PC-3 (cell line): ENCODE data around the gene DCAF4. TPM values are rescaled to one million over a fixed set of nuclear protein-coding genes. Genes with fewer than 3 reads are reported as not detected.
A peak's percentile ranks its signal among the peaks of the same experiment; 100 is the strongest.

Experiments
- ATAC-seq: fragments of 200-7000 bp; cut with Tn5 transposase; 2 replicates; pipeline ENCODE4 v1.9.1; 2020; ENCODE audit warnings: mild to moderate bottlenecking, moderate library complexity
- BruUV-seq: library from RNA; stranded (reverse); fragments of 400-500 nt; replicated peaks from 2 replicates; lab custom pipeline; 2021; lab: Mats Ljungman, UMichigan
- CTCF ChIA-PET: fragments of 300-600 bp; sonication (Branson Sonifier 250); formaldehyde crosslinking; loops from one replicate; lab custom pipeline; 2022; ENCODE audit warnings: antibody characterized with exemption; lab: Charles Lee
- POLR2A ChIA-PET: fragments of 300-600 bp; sonication (Branson Sonifier 250); formaldehyde crosslinking; loops from one replicate; lab custom pipeline; 2022; ENCODE audit warnings: antibody characterized with exemption; ENCODE audit not compliant: unreplicated experiment; lab: Charles Lee
- DNase-seq: peaks from one replicate; pipeline ENCODE4 v3.0.0-alpha.2; 2015
- H2AFZ ChIP-seq: fragments of 300-600 bp; sonication (generic); 2 replicates; pipeline ENCODE4 v1.6.0; 2016; ENCODE audit warnings: antibody characterized with exemption, low read length
- H3F3A ChIP-seq: fragments of 300-600 bp; sonication (generic); one replicate; pipeline ENCODE4 v1.6.0; 2017; ENCODE audit warnings: antibody characterized with exemption, low read length, control low read depth, mild to moderate bottlenecking; ENCODE audit not compliant: unreplicated experiment
- H3K27ac ChIP-seq: fragments of 300-600 bp; sonication (generic); 2 replicates; pipeline ENCODE4 v1.5.1; 2016; ENCODE audit warnings: mild to moderate bottlenecking, low read length
- H3K27me3 ChIP-seq: fragments of 300-600 bp; sonication (generic); 2 replicates; pipeline ENCODE4 v1.6.1; 2016; ENCODE audit warnings: low read length, mixed read lengths
- H3K36me3 ChIP-seq: fragments of 300-600 bp; sonication (generic); 2 replicates; pipeline ENCODE4 v1.6.1; 2016; ENCODE audit warnings: low read depth, mixed run types, low read length, mixed read lengths
- H3K4me1 ChIP-seq: fragments of 300-600 bp; sonication (generic); 2 replicates; pipeline ENCODE4 v1.5.1; 2016; ENCODE audit warnings: low read length; ENCODE audit not compliant: insufficient read depth
- H3K4me2 ChIP-seq: fragments of 300-600 bp; sonication (generic); 2 replicates; pipeline ENCODE4 v1.6.0; 2016; ENCODE audit warnings: low read length
- H3K4me3 ChIP-seq: fragments of 300-600 bp; sonication (generic); 2 replicates; pipeline ENCODE4 v1.5.1; 2016; ENCODE audit warnings: mild to moderate bottlenecking, low read length, mixed read lengths
- H3K79me2 ChIP-seq: fragments of 300-600 bp; sonication (generic); 2 replicates; pipeline ENCODE4 v1.6.1; 2017; ENCODE audit warnings: low read length, mixed read lengths
- H3K9ac ChIP-seq: fragments of 300-600 bp; sonication (generic); 2 replicates; pipeline ENCODE4 v1.6.0; 2016; ENCODE audit warnings: mild to moderate bottlenecking, low read length
- H3K9me2 ChIP-seq: fragments of 300-600 bp; sonication (generic); replicated peaks from 2 replicates; pipeline ENCODE4 v1.6.1; 2016; ENCODE audit warnings: mixed run types, low read length, mixed read lengths
- H3K9me3 ChIP-seq: fragments of 300-600 bp; sonication (generic); 2 replicates; pipeline ENCODE4 v1.6.1; 2016; ENCODE audit warnings: low read length, mixed read lengths
- H4K20me1 ChIP-seq: fragments of 300-600 bp; sonication (generic); 2 replicates; pipeline ENCODE4 v1.6.1; 2016; ENCODE audit warnings: low read length, mixed read lengths
- CTCF ChIP-seq: fragments of 300-600 bp; sonication (generic); conservative IDR thresholded peaks from 2 replicates; pipeline ENCODE4 v1.5.1; 2017; ENCODE audit warnings: antibody characterized with exemption, low read depth, mild to moderate bottlenecking, low read length
- EZH2 ChIP-seq: fragments of 300-600 bp; sonication (generic); IDR thresholded peaks from one replicate; pipeline ENCODE4 v1.6.1; 2017; ENCODE audit warnings: antibody characterized with exemption, mild to moderate bottlenecking, low read length; ENCODE audit not compliant: unreplicated experiment
- EZH2phosphoT487 ChIP-seq: fragments of 300-600 bp; sonication (generic); IDR thresholded peaks from 2 replicates; pipeline ENCODE4 v1.6.1; 2018; ENCODE audit warnings: mild to moderate bottlenecking, antibody characterized with exemption, low read length, borderline replicate concordance
- intact Hi-C: fragments of 100-400 bp; cut with micrococcal nuclease; formaldehyde crosslinking; loops from 2 replicates; pipeline ENCODE4 v1.9.0; 2023
- total RNA-seq: library from RNA; depleted of rRNA; stranded (reverse); fragments of >200 nt; gene quantifications from 2 replicates; pipeline ENCODE4 v1.2.3, GENCODE V29; 2014

DCAF4 gene
- total RNA-seq, 1 experiment from 2014 or later, result 55.8 TPM

DNA sequence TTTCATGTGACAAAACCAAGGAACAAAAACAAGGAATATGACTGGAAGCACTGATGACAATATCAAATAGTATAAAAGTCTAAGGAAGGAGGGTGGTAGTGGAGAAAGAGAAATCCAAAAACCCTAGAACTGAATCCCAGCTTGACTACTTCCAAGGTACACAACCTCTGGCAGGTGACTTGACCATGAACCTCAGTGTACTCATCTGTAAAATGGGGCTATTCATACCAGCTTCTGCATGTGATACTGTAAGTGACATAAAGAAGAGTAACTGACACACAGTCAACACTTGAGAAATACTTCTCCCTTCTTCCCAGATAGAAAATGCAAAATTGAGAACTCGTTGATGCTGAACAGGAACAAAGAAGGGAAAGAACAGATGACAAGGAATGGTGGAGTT, 22.0 kb upstream of the DCAF4 start:
- Histone ChIP-seq H3K79me2 (no peaks in the 10 kb centered on the region), H3K4me2 (no peak overlapping the region; the same call in 1 of the 2 replicates), H3K9me3 (no peaks in the 10 kb centered on the region), H4K20me1 (no peaks in the 10 kb centered on the region), H3K9ac (no peak overlapping the region), H3K27ac (no peak overlapping the region), H3K27me3 (no peaks in the 10 kb centered on the region), H3F3A (no peaks in the 10 kb centered on the region), H3K4me1 (peaks cover 31% of the 10 kb centered on the region), H3K36me3 (no peaks in the 10 kb centered on the region), H2AFZ (peak overlapping the region; percentile 3; the same call in 1 of the 2 replicates), H3K4me3 (no peak overlapping the region), H3K9me2 (no peaks in the 10 kb centered on the region)
- TF ChIP-seq CTCF (no peak), EZH2phosphoT487 (no peak), EZH2 (no peak)
- no peak for DNase-seq
- ChIA-PET POLR2A (no interaction called here), CTCF (interaction anchor here (0.6 to 3.4 kb wide), 8 partner anchors 9 to 396 kb away, joined by 3 to 58 read pairs (median 6); partner anchors contain the start of gene DPF3)
- intact Hi-C loops, result loop anchor here (2.0 kb wide), 1 partner anchor 159 kb away; no protein-coding TSS in a partner anchor
- ATAC-seq, result no peak
- no TSS peak for BruUV-seq

- peak; percentile 100 for TF ChIP-seq CTCF
- TF ChIP-seq EZH2phosphoT487, result no peak
- CTCF ChIA-PET, result interaction anchor here (0.6 to 3.4 kb wide), 14 partner anchors 10 to 397 kb away, joined by 3 to 58 read pairs (median 4); partner anchors contain the start of gene DPF3
- BruUV-seq, result no TSS peak
Observed at GRCh38 chr14:72904840-72905561, 21.3 kb upstream of the DCAF4 start.

More at GRCh38 chr14:72904840-72905561, 21.3 kb upstream of the DCAF4 start:
- no peaks in the 10 kb centered on the region for H3K36me3 ChIP-seq
- H3K27me3 ChIP-seq, result no peaks in the 10 kb centered on the region
- H3K9me2 ChIP-seq, result no peaks in the 10 kb centered on the region
- ATAC-seq (peak; percentile 76), DNase-seq (peak; percentile 90)
- no peak overlapping the region for H3K4me3 ChIP-seq
- H3K4me1 ChIP-seq, result peaks cover 31% of the 10 kb centered on the region
- no peak overlapping the region for H3K27ac ChIP-seq
- H3K9me3 ChIP-seq, result no peaks in the 10 kb centered on the region
- no peaks in the 10 kb centered on the region for H3K79me2 ChIP-seq
- intact Hi-C loops, result loop anchor here (1.0 to 5.0 kb wide), 6 partner anchors 43 to 388 kb away; no protein-coding TSS in a partner anchor
- POLR2A ChIA-PET, result interaction anchor here (0.6 to 0.7 kb wide), 2 partner anchors 9 to 77 kb away, joined by 3 to 4 read pairs; no protein-coding TSS in a partner anchor
- H3K4me2 ChIP-seq, result peak overlapping the region; percentile 2
- H4K20me1 ChIP-seq, result no peaks in the 10 kb centered on the region
- H3K9ac ChIP-seq, result no peak overlapping the region
- no peaks in the 10 kb centered on the region for H3F3A ChIP-seq
- H2AFZ ChIP-seq, result peak overlapping the region; percentile 3; the same call in 1 of the 2 replicates
